Activated T-cell treated with anti-CD3 and anti-CD28 coated beads for 1 hour (primary cell): ENCODE measurements around the gene NDUFAF5.
A peak's percentile ranks its signal among the peaks of the same experiment; 100 is the strongest.

ENCODE experiments used
- DNase-seq: peaks from one replicate; pipeline ENCODE4 v3.0.0-alpha.2; 2020; ENCODE audit warnings: low read depth

NDUFAF5 gene

GRCh38 chr20:13777171-13777601 lies 7.6 kb upstream of the NDUFAF5 start:
- DNase-seq, result no peak

- DNase-seq, result no peak
Measured at GRCh38 chr20:13778827-13779226, 6.0 kb upstream of the NDUFAF5 start.

DNA sequence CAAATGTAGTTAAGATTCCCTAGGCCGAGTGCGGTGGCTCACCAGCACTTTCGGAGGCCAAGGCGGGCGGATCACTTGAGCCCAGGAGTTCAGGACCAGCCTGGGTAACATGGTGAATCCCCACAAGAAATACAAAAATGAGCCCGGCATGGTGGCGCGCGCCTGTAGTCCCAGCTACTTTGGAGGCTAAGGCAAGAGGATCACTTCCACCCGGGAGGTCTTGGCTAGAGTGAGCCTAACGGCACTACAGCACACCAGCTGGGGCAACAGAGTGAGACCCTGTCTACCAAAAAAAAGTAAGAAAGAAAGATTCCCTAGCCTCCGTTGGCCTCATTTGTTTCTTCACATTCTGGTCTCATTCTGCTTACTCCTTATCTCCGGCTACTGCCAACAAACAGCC lies 1.3 kb upstream of the NDUFAF5 start:
- DNase-seq, result no peak

- DNase-seq, result no peak
Measured at GRCh38 chr20:13784271-13784892, 446 bp upstream of the NDUFAF5 start.

- DNase-seq, result no peak
Measured at GRCh38 chr20:13786143-13786828, 1.5 kb downstream of the NDUFAF5 start.

- DNase-seq, result peak; percentile 17
Measured at GRCh38 chr20:13788167-13788834, 3.5 kb downstream of the NDUFAF5 start.

DNA sequence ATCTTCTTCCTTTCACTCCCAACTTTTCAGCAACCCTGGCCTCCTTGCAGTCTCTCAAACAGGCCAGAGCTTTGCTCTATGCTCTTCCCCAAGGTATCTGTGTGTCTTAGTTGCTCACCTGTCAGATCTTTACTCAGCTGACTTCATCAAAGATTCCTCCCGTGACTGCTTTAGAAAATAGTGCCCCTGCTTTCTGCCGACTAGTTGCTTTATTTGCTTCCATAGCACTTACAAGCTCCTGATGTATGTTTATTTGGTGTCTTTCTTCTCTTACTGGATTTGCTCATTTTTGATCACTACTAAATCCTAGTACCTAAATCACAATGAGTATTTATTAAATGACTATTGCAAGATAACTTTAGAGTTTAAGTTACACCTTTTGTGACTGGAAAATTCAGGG lies 5.9 kb downstream of the NDUFAF5 start:
- DNase-seq, result no peak

GRCh38 chr20:13791540-13792459 lies 7.0 kb downstream of the NDUFAF5 start:
- DNase-seq, result no peak

GRCh38 chr20:13793001-13793400 lies 8.2 kb downstream of the NDUFAF5 start:
- DNase-seq, result no peak

GRCh38 chr20:13794667-13795066 lies 9.8 kb downstream of the NDUFAF5 start:
- no peak for DNase-seq

DNA sequence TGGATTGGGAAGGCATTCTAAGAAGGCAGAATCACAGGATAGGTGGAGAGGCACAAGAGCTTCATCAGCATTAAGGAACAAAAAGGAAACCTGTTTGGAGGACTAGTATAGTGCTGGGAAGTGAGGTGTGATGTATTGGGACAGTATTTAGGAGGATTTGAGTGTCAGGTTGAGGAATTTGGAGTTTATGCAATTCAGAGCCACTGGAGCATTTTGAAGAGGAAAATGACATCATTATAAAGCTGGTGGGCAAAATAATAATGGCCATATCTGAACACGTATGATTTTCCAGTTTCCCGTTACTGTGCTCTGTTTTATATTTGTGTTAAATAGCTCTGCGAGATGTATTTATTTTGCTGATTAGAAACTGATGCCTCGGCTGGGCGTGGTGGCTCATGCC lies 14.2 kb downstream of the NDUFAF5 start:
- no peak for DNase-seq

DNA sequence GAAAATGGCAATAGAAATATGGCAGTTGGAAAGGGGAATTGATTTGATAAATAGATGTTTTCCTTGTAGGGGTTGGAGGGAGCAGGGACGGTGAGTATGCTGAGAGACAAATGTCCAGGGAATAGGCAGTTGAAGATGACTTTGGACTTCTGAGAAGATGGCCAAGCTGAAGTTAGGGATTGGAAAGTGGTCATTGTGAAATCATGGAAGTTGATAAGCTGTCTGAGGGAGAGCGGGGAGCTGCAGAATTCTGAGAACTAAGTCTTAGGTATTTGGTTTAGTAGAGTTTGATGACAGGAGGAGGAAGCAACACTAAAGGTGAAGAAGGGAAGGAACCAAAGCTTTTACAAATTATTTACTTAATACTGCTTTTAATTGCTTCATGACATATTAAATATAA lies 15.1 kb downstream of the NDUFAF5 start:
- no peak for DNase-seq

- DNase-seq, result no peak
Measured at GRCh38 chr20:13800728-13801134, 15.9 kb downstream of the NDUFAF5 start.

- DNase-seq, result no peak
Measured at GRCh38 chr20:13809373-13809772, 24.5 kb downstream of the NDUFAF5 start.

DNA sequence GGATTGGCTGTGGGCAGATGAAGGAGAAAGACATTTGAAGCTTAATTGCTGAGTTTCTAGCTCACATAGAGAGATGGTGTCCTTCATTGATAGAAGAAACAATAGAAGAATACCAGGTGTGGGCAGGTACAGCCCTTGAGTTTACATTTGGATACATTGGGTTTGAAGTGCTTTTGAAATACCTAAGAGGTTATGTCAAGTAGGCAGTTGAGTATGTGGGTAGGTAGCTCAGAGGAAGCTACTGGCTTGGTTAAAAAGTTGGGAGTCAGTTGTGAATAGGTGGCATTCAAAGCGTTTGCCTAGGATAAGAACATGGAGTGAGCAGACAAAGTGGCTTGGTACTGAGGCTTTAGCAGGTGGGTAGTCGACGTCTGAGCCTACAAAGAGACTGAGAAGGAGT lies 25.0 kb downstream of the NDUFAF5 start:
- no peak for DNase-seq

GRCh38 chr20:13810446-13810845 lies 25.6 kb downstream of the NDUFAF5 start:
- no peak for DNase-seq

DNA sequence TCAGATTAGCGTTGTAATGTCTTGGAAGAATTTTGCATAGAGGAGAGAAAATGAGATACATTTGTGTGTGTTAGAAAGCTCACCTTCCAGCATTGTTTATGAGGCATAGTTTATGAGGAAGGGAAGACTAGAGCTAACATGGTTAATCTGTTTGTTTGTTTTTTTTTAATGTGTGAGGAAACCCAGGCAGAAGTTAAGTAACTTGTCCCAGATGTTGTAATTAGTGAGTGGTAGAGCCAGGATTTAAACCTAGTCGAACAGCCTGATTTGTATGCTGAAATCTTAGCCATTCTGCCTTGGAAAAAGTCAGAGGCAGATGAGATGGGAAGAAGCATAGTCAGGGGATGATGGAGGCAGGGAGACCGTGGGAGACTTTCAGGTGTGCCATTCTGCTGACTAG lies 29.1 kb downstream of the NDUFAF5 start:
- DNase-seq, result no peak

GRCh38 chr20:13814672-13815071 lies 29.8 kb downstream of the NDUFAF5 start:
- DNase-seq, result no peak

GRCh38 chr20:13816757-13817156 lies 31.9 kb downstream of the NDUFAF5 start:
- no peak for DNase-seq

GRCh38 chr20:13817342-13817741 lies 32.5 kb downstream of the NDUFAF5 start:
- no peak for DNase-seq

- DNase-seq, result no peak
Measured at GRCh38 chr20:13819885-13820645, 35.2 kb downstream of the NDUFAF5 start.

DNA sequence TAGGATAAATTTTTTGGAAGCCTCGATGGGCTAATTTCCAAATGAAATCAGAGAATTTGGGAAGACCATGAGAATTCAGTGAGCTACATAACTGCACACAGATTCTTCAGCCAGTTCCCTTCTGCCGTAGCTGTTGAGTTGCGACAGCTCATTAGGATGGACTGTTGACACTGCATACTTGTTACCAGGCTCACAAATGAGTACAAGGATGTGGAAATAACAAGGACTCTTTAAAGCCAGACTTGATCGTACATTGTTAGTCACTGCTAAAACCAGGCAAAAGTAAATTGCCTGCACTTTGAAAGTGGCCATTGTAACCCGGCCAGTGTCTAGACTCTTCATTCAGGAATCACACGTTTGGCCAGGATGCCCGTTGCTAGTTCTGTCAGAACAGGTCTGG lies 37.0 kb downstream of the NDUFAF5 start:
- no peak for DNase-seq
